ENCODE data around the gene LIN7C. TPM values are rescaled to one million over a fixed set of nuclear protein-coding genes. Genes with fewer than 3 reads are reported as not detected.

Gene LIN7C
- total and polyA plus RNA-seq, 2 of the 8 experiments (the other 6 are each of a cell fraction or from before 2014, with no cell fraction given): 10.5 to 42.7 TPM

DNA sequence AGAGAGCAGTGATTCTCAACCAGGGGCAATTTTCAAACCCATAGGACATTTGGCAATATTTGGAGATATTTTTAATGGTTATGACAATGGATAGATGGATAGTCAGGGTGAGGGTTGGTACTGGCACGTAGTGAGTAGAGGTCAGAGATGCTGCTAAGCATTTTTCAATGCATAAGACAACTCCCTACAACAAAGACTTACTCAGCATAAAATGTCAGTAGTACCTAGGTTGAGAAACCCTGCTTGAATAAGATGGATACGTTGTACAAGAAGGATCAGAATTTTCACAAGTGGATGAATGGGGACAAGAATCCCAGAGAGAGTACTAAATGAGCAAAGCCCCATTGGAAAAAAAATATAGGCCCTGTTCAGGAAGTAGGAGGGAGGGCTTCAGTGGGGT lies 11.9 kb upstream of the LIN7C start:
- H4K5ac ChIP-seq (ENCODE audit: insufficient read length, low read depth, low read length): no peak overlapping the region
- 82% methylated on average over 2 of the region's 2 CpGs; no CpG with 5 or more reads in 1 of the 2 experiments for WGBS, 2 experiments (ENCODE audit: extremely low coverage in 1 of 2, insufficient coverage in 1 of 2, insufficient read length in 1 of 2, insufficient replicate concordance in 2 of 2, low coverage in 1 of 2, low lambda C conversion rate in 2 of 2, missing lambda C conversion rate in 1 of 2)
- no peaks in the 10 kb centered on the region for H3K4me1 ChIP-seq (replicated peaks in 1 of 4; ENCODE audit: control insufficient read depth in 3 of 4, insufficient read depth in 4 of 4, low read length in 3 of 4)
- no peak overlapping the region for H3K23ac ChIP-seq (ENCODE audit: insufficient read length)
- H3K23me2 ChIP-seq (ENCODE audit: low read depth, low read length): no peaks in the 10 kb centered on the region
- FAIRE-seq (no peak), DNase-seq (ENCODE audit: low read depth in 1 of 2, low spot score in 2 of 2) (no peak)
- H3K18ac ChIP-seq (ENCODE audit: extremely low read depth, low read length): no peak overlapping the region
- no peak overlapping the region for H2AK5ac ChIP-seq (ENCODE audit: low read depth, low read length)
- no peak overlapping the region for H2BK20ac ChIP-seq (ENCODE audit: low read length)
- H3K14ac ChIP-seq (ENCODE audit: insufficient read length): no peak overlapping the region
- no peaks in the 10 kb centered on the region for H4K20me1 ChIP-seq (replicated peaks in 1 of 2; ENCODE audit: control insufficient read depth in 1 of 2, insufficient read depth in 2 of 2, low read length in 2 of 2)
- no peak overlapping the region for H3K27ac ChIP-seq (ENCODE audit: low read depth, low read length)
- no peak overlapping the region for H3K9ac ChIP-seq (replicated peaks in 1 of 4; ENCODE audit: extremely low read depth in 1 of 4, low read depth in 3 of 4, low read length in 3 of 4)
- H3K9me3 ChIP-seq (ENCODE audit: insufficient read depth in 2 of 2, low read depth in 1 of 2, low read length in 1 of 2): no peaks in the 10 kb centered on the region
- no peaks in the 10 kb centered on the region for H3K36me3 ChIP-seq (ENCODE audit: control insufficient read depth in 2 of 4, insufficient read depth in 4 of 4, low read length in 3 of 4)
- H2BK5ac ChIP-seq (ENCODE audit: low read depth, low read length): no peak overlapping the region
- no peak for TF ChIP-seq NRF1 (IDR thresholded peaks at IDR 0.05; ENCODE audit: low read depth, low read length)
- TF ChIP-seq ASH2L (IDR thresholded peaks at IDR 0.05; ENCODE audit: low read length): no peak
- TF ChIP-seq, protein P1, sequence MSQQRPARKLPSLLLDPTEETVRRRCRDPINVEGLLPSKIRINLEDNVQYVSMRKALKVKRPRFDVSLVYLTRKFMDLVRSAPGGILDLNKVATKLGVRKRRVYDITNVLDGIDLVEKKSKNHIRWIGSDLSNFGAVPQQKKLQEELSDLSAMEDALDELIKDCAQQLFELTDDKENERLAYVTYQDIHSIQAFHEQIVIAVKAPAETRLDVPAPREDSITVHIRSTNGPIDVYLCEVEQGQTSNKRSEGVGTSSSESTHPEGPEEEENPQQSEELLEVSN (IDR thresholded peaks at IDR 0.05): no peak
- no peak for TF ChIP-seq CREB1 (IDR thresholded peaks at IDR 0.05)
- no peak overlapping the region for H3K4ac ChIP-seq (replicated peaks; ENCODE audit: insufficient read length, low read depth, low read length)
- ChIA-PET POLR2A (ENCODE audit: partially characterized antibody) (interaction anchor here (0.6 to 1.4 kb wide), 2 partner anchors 25 to 94 kb away, joined by 4 to 5 read pairs; no protein-coding TSS in a partner anchor), CTCF (ENCODE audit: partially characterized antibody) (interaction anchor here (2.0 kb wide), 1 partner anchor 9 kb away, joined by 6 read pairs; no protein-coding TSS in a partner anchor)
- no peak overlapping the region for H2BK12ac ChIP-seq (ENCODE audit: low read depth, low read length)
- no peak overlapping the region for H4K91ac ChIP-seq (replicated peaks; ENCODE audit: insufficient read length, low read length)
- no peak overlapping the region for H4K8ac ChIP-seq (ENCODE audit: extremely low read depth, insufficient read depth, low read length)
- no peak overlapping the region for H3K56ac ChIP-seq (replicated peaks; ENCODE audit: insufficient read length, low read depth, low read length)
- H2BK15ac ChIP-seq (ENCODE audit: low read length): no peak overlapping the region
- no peaks in the 10 kb centered on the region for H3K79me2 ChIP-seq (ENCODE audit: control insufficient read depth in 1 of 2, insufficient read depth in 2 of 2, low read length in 2 of 2)
- H3K4me3 ChIP-seq (ENCODE audit: extremely low read depth in 1 of 4, insufficient read depth in 2 of 4, low read depth in 3 of 4, low read length in 4 of 4): no peak overlapping the region
- H3K4me2 ChIP-seq (ENCODE audit: insufficient read depth in 1 of 2, low read depth in 2 of 2, low read length in 2 of 2): no peak overlapping the region
- H3K79me1 ChIP-seq (ENCODE audit: low read depth, low read length): no peaks in the 10 kb centered on the region
- H2AFZ ChIP-seq (ENCODE audit: low read length): no peak overlapping the region
- no peak overlapping the region for H2BK120ac ChIP-seq (replicated peaks; ENCODE audit: low read depth, low read length)
- H3K27me3 ChIP-seq (replicated peaks in 1 of 4; ENCODE audit: control insufficient read depth in 3 of 4, extremely low read depth in 1 of 4, insufficient read depth in 3 of 4, low read length in 3 of 4): no peaks in the 10 kb centered on the region
